Activated CD8-positive, alpha-beta memory T cell treated with anti-CD3 and anti-CD28 coated beads, Interleukin-2, amount 50 U/mL, for 24 hours (primary cell): ENCODE measurements around the gene HECA.
"Not testable (repeated sequence)": the region's sequence is repeated elsewhere in the genome, so short reads cannot be mapped to it uniquely, and the experiment has no call there.

Experiments used
- DNase-seq: peaks from one replicate; pipeline ENCODE4 v3.0.0-alpha.2; 2020; ENCODE audit errors: extremely low read depth

The HECA gene

GRCh38 chr6:139205843-139206242 lies 71.0 kb downstream of the HECA start:
- DNase-seq = no peak

GRCh38 chr6:139210766-139211165 lies 75.9 kb downstream of the HECA start:
- DNase-seq = not testable (repeated sequence)

GRCh38 chr6:139212460-139212859 lies 77.6 kb downstream of the HECA start:
- DNase-seq = not testable (repeated sequence)

DNA sequence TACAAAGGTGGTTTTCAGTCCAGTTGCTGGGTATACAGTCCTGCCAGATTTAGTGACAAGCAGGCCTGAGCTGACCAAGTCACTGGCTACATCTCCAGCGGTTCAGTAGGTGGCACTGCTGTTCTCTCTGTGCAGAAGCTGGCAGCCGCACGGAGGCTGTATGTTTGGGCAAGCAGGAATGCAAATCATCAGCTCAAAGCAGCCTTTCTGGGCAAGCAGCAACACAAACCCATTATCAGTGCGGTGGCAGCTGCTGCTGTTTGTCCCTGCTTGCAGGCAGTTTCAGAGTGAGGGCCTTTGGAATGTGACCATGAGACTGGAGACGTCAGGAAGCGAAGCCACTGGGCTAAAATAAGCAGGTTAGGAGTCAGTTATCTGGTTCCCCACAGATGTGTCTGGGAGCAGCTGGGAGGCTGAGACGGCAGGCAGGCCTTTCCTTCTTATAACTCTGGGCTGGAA lies 84.4 kb downstream of the HECA start:
- DNase-seq = peak; percentile 35

DNA sequence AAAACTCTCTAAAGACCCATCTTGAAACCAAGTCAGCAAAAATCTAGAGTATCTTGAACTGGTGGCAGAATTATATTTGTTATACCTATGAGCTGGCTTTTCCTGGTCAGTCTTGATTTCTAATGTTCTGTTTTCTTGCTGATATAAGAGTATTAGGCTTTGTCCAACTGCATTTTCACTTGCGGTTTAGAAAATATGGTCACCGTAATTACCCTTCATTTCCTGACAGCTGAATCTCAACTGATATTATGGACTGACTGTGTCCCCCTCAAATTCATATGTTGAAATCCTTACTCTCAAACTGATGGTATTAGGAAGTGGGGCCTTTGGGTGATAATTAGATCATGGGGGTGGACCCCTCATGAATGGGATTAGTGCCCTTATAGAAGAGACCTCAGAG lies 84.9 kb downstream of the HECA start:
- DNase-seq = no peak

DNA sequence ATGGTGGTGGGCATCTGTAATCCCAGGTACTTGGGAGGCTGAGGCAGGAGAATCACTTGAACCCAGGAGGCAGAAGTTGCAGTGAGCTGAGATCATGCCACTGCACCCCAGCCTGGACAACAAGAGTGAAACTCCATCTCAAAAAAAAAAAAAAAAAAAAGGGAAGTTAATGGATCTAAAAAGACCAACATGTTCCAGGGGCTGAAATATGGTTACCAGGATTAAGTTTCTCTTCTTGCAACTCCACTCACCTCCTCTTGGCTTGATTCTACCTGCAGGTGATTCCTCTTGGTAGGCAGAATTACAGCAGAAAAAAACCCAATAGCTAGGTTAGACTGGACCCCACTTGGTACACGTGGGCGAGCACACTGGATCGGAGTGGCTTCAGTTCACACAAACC lies 93.5 kb downstream of the HECA start:
- not testable (repeated sequence) for DNase-seq
